Activated CD8-positive, alpha-beta T cell treated with anti-CD3 and anti-CD28 coated beads for 36 hours (primary cell): ENCODE measurements around the gene LYRM1. TPM values are rescaled to one million over a fixed set of nuclear protein-coding genes. Genes with fewer than 3 reads are reported as not detected.
"Not testable (repeated sequence)": the region's sequence is repeated elsewhere in the genome, so short reads cannot be mapped to it uniquely, and the experiment has no call there.

Experiments used
- ATAC-seq: fragments of 200-7000 bp; cut with Tn5 transposase; one replicate; pipeline ENCODE4 v1.10.0; 2021; ENCODE audit warnings: mild to moderate bottlenecking, moderate library complexity
- CTCF ChIA-PET: fragments of 350-600 bp; sonication (Branson Sonifier 250); formaldehyde crosslinking; loops from one replicate; lab custom pipeline; 2021; ENCODE audit warnings: antibody characterized with exemption; lab: Charles Lee
- POLR2A ChIA-PET: fragments of 350-600 bp; sonication (Branson Sonifier 250); formaldehyde crosslinking; loops from one replicate; lab custom pipeline; 2021; ENCODE audit warnings: antibody characterized with exemption; lab: Charles Lee
- DNase-seq: peaks from one replicate; pipeline ENCODE4 v3.0.0-alpha.2; 2020
- H3K27ac Mint-ChIP-seq: one replicate; pipeline ENCODE4 v1.8.0; 2021; ENCODE audit warnings: mild to moderate bottlenecking, mixed read lengths
- H3K27me3 Mint-ChIP-seq: one replicate; pipeline ENCODE4 v1.8.0; 2021; ENCODE audit warnings: mixed read lengths
- H3K36me3 Mint-ChIP-seq: one replicate; pipeline ENCODE4 v1.8.0; 2021; ENCODE audit warnings: low read depth, mixed read lengths
- H3K4me1 Mint-ChIP-seq: one replicate; pipeline ENCODE4 v1.8.0; 2021; ENCODE audit warnings: low read depth, mixed read lengths
- H3K4me3 Mint-ChIP-seq: one replicate; pipeline ENCODE4 v1.8.0; 2021; ENCODE audit warnings: mild to moderate bottlenecking, moderate library complexity, mixed read lengths
- H3K9me3 Mint-ChIP-seq: one replicate; pipeline ENCODE4 v1.8.0; 2021; ENCODE audit warnings: mixed read lengths
- intact Hi-C: fragments of 100-400 bp; cut with micrococcal nuclease; formaldehyde crosslinking; loops from one replicate; pipeline ENCODE4 v1.10.0; 2022
- total RNA-seq, 2 experiments: library from RNA; stranded (reverse); gene quantifications; one replicate each; pipeline ENCODE4 v1.2.3, GENCODE V29; 2021
- TF ChIP-seq, protein P1 (sequence below): fragments of 200-600 bp; IDR thresholded peaks from one replicate; pipeline ENCODE4 v1.8.0; 2022; ENCODE audit warnings: antibody characterized with exemption, mild to moderate bottlenecking

The LYRM1 gene
- total RNA-seq, 2 experiments from 2014 or later = 31.3 to 32.5 TPM

GRCh38 chr16:20920799-20921198 is 20.2 kb downstream of the LYRM1 start:
- POLR2A ChIA-PET = no interaction called here
- H3K36me3 Mint-ChIP-seq = peaks cover 28% of the 10 kb centered on the region
- H3K27ac Mint-ChIP-seq = no peak overlapping the region
- H3K4me3 Mint-ChIP-seq = no peak overlapping the region
- no peak for DNase-seq
- intact Hi-C loops = no loop called here
- no peak for ATAC-seq
- CTCF ChIA-PET = interaction anchor here (1.0 to 1.5 kb wide), 2 partner anchors 11 to 70 kb away, joined by 3 to 4 read pairs; no protein-coding TSS in a partner anchor
- no peaks in the 10 kb centered on the region for H3K9me3 Mint-ChIP-seq
- no peaks in the 10 kb centered on the region for H3K27me3 Mint-ChIP-seq
- TF ChIP-seq, protein P1, sequence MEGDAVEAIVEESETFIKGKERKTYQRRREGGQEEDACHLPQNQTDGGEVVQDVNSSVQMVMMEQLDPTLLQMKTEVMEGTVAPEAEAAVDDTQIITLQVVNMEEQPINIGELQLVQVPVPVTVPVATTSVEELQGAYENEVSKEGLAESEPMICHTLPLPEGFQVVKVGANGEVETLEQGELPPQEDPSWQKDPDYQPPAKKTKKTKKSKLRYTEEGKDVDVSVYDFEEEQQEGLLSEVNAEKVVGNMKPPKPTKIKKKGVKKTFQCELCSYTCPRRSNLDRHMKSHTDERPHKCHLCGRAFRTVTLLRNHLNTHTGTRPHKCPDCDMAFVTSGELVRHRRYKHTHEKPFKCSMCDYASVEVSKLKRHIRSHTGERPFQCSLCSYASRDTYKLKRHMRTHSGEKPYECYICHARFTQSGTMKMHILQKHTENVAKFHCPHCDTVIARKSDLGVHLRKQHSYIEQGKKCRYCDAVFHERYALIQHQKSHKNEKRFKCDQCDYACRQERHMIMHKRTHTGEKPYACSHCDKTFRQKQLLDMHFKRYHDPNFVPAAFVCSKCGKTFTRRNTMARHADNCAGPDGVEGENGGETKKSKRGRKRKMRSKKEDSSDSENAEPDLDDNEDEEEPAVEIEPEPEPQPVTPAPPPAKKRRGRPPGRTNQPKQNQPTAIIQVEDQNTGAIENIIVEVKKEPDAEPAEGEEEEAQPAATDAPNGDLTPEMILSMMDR = no peak
- H3K4me1 Mint-ChIP-seq = peaks cover 29% of the 10 kb centered on the region

DNA sequence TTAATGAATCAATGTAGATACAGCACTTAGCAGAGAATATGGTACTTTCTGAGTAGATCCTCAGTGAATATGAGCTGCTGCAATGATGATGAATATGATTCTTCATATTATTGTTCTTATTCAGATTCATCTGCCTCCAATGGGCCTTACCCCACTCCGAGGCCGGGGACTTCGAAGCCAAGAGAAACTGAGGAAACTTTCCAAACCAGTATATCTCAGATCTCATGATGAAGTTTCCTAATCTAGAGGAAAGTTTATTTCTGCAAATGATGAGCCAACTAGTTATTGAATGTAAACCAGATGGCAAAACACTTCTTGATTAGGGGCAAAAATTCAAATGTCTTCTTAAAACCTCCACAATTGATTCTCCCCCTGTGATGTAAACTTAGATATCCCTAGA is 23.3 kb downstream of the LYRM1 start:
- POLR2A ChIA-PET = no interaction called here
- CTCF ChIA-PET = no interaction called here
- intact Hi-C loops = no loop called here
- Mint-ChIP-seq H3K9me3 (no peaks in the 10 kb centered on the region), H3K27me3 (no peaks in the 10 kb centered on the region), H3K36me3 (peaks cover 15% of the 10 kb centered on the region), H3K4me3 (no peak overlapping the region), H3K27ac (no peak overlapping the region), H3K4me1 (peaks cover 14% of the 10 kb centered on the region)
- no peak for ATAC-seq
- TF ChIP-seq, protein P1 = no peak
- DNase-seq = no peak

GRCh38 chr16:20925751-20926150 is 25.2 kb downstream of the LYRM1 start:
- intact Hi-C loops = no loop called here
- no peaks in the 10 kb centered on the region for H3K4me1 Mint-ChIP-seq
- H3K27ac Mint-ChIP-seq = no peak overlapping the region
- DNase-seq = no peak
- H3K4me3 Mint-ChIP-seq = no peak overlapping the region
- no peak for ATAC-seq
- peaks cover 12% of the 10 kb centered on the region for H3K36me3 Mint-ChIP-seq
- no peaks in the 10 kb centered on the region for H3K27me3 Mint-ChIP-seq
- POLR2A ChIA-PET = no interaction called here
- TF ChIP-seq, protein P1 = no peak
- H3K9me3 Mint-ChIP-seq = no peaks in the 10 kb centered on the region
- CTCF ChIA-PET = no interaction called here

DNA sequence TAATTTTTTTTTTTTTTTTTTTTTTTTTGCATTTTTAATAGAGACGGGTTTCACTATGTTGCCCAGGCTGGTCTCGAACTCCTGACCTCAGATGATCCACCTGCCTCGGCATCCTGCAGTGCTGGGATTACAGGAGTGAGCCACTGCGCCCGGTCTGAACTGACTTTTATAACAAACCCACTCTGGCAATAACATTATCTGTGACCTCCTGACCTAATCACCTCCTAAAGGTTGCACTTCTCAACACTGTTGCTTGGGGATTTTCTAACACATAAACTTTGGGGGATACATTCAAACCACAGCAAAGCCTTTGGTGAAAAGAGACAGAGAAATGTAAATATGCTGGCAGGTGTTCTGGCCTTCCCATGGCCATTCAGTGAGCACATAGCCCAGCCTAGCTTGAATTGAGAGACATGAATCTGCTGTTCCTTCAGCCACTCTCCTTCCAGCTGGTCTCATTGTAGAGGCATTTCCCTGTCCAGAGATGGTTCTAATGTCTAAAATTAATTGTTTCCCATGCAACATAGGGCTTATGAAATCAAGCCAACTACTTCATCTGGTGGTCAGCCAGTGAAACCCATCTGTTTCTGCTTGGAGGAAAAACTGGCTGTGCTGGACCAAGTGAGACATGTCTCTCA is 28.3 kb downstream of the LYRM1 start:
- Mint-ChIP-seq H3K27me3 (no peaks in the 10 kb centered on the region), H3K4me1 (no peaks in the 10 kb centered on the region), H3K4me3 (no peak overlapping the region), H3K27ac (no peak overlapping the region), H3K9me3 (no peaks in the 10 kb centered on the region), H3K36me3 (peaks cover 9% of the 10 kb centered on the region)
- DNase-seq (no peak), ATAC-seq (no peak)
- POLR2A ChIA-PET = interaction anchor here (0.9 to 1.4 kb wide), 2 partner anchors 14 to 64 kb away, joined by 3 to 4 read pairs; no protein-coding TSS in a partner anchor
- CTCF ChIA-PET = interaction anchor here (1.0 kb wide), 1 partner anchor 78 kb away, joined by 3 read pairs; no protein-coding TSS in a partner anchor
- intact Hi-C loops = no loop called here
- TF ChIP-seq, protein P1 = no peak

DNA sequence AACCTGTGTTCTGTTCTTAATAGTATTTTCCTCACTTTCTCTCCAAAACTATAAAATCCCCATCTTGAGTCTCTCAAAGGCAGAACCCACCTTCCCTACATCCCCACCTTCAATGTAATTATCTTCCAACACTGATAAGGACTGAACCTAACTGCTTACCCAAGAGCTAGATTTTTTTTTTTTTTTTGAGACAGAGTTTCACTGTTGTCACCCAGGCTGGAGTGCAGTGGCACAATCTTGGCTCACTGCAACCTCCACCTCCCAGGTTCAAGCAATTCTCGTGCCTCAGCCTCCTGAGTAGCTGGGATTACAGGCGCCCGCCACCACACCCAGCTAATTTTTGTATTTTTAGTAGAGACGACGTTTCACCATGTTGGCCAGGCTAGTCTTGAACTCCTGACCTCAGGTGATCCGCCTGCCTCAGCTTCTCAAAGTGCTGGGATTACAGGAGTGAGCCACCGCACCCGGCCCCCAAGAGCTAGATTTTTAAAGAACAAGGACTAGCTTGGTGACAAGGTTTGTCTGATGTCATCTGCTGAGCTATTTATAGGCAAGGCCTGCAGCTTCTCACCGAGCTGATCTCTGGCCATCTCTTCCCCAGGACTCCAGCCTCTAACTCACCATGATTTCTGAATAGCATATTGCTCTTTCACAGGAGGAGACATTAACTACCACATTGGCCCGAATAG is 29.2 kb downstream of the LYRM1 start:
- H3K9me3 Mint-ChIP-seq, H3K27ac Mint-ChIP-seq, H3K27me3 Mint-ChIP-seq, ATAC-seq, intact Hi-C loops, DNase-seq, H3K4me1 Mint-ChIP-seq, H3K36me3 Mint-ChIP-seq, H3K4me3 Mint-ChIP-seq: not testable (repeated sequence)
- CTCF ChIA-PET = interaction anchor here (1.0 to 1.1 kb wide), 2 partner anchors 13 to 79 kb away, joined by 3 read pairs; no protein-coding TSS in a partner anchor
- POLR2A ChIA-PET = interaction anchor here (0.7 to 1.4 kb wide), 2 partner anchors 24 to 65 kb away, joined by 3 read pairs; no protein-coding TSS in a partner anchor
